Thoracic aorta (tissue), 2 donors: Measurements from ENCODE around the gene MYO3B. TPM values are rescaled to one million over a fixed set of nuclear protein-coding genes. Genes with fewer than 3 reads are reported as not detected.
"Not testable (repeated sequence)": the region's sequence is repeated elsewhere in the genome, so short reads cannot be mapped to it uniquely, and the experiment has no call there.

Experiments
- ATAC-seq: fragments of 150-250 bp; one replicate; pipeline ENCODE4 v1.8.0; 2017; ENCODE audit warnings: low read depth; ENCODE audit not compliant: insufficient number of reproducible peaks, low FRiP score
- DNase-seq: peaks from one replicate; pipeline ENCODE4 v3.0.0-alpha.2; 2020; ENCODE audit warnings: low spot score
- H3K27ac ChIP-seq, 2 donors: fragments of 200-600 bp; sonication (generic); 1 replicate in 1 of 2; 2 replicates in 1 of 2; pipeline ENCODE4 v1.5.1; 2016; ENCODE audit warnings: mild to moderate bottlenecking in 2 of 2, moderate library complexity in 2 of 2
- H3K27me3 ChIP-seq: fragments of 200-600 bp; sonication (generic); replicated peaks from 2 replicates; pipeline ENCODE4 v1.6.0; 2016; ENCODE audit warnings: mild to moderate bottlenecking; ENCODE audit not compliant: insufficient read depth
- H3K36me3 ChIP-seq: fragments of 200-600 bp; sonication (generic); one replicate; pipeline ENCODE4 v1.5.1; 2016
- H3K4me1 ChIP-seq, 2 donors: fragments of 200-600 bp; sonication (generic); 1 replicate in 1 of 2; 2 replicates in 1 of 2; pipeline versions ENCODE4 v1.5.1 to v1.6.0; 2016; ENCODE audit warnings: low read depth in 2 of 2, mild to moderate bottlenecking in 1 of 2; ENCODE audit not compliant: control insufficient read depth in 1 of 2
- H3K4me3 ChIP-seq: fragments of 200-600 bp; sonication (generic); 2 replicates; pipeline ENCODE4 v1.5.1; 2016; ENCODE audit warnings: mild to moderate bottlenecking
- H3K9me3 ChIP-seq: fragments of 200-600 bp; sonication (generic); 2 replicates; pipeline ENCODE4 v1.5.1; 2016
- CTCF ChIP-seq: fragments of 200-600 bp; sonication (generic); IDR thresholded peaks from one replicate; pipeline ENCODE4 v1.5.1; 2019; ENCODE audit warnings: antibody characterized with exemption
- total RNA-seq, 2 donors: library from RNA; depleted of rRNA; stranded (reverse); fragments of >200 nt; gene quantifications; one replicate each; pipeline versions ENCODE4 v1.1.0 to v1.2.3, GENCODE V29; 2016

Gene MYO3B
- total RNA-seq, 2 donors from 2014 or later, result not detected

GRCh38 chr2:170607171-170607570, 429.2 kb downstream of the MYO3B start:
- Histone ChIP-seq H3K27ac (no peak overlapping the region), H3K4me1 (no peaks in the 10 kb centered on the region), H3K27me3 (no peaks in the 10 kb centered on the region), H3K9me3 (no peaks in the 10 kb centered on the region), H3K4me3 (no peak overlapping the region), H3K36me3 (no peaks in the 10 kb centered on the region)
- TF ChIP-seq CTCF, result no peak
- DNase-seq, result no peak
- no peak for ATAC-seq

GRCh38 chr2:170610615-170611014, 432.7 kb downstream of the MYO3B start:
- Histone ChIP-seq H3K27me3 (no peaks in the 10 kb centered on the region), H3K9me3 (no peaks in the 10 kb centered on the region), H3K27ac (no peak overlapping the region), H3K4me1 (no peaks in the 10 kb centered on the region), H3K4me3 (no peak overlapping the region), H3K36me3 (no peaks in the 10 kb centered on the region)
- no peak for TF ChIP-seq CTCF
- DNase-seq (no peak), ATAC-seq (no peak)

- not testable (repeated sequence) for H3K36me3 ChIP-seq, H3K27ac ChIP-seq, H3K9me3 ChIP-seq, H3K27me3 ChIP-seq, ATAC-seq, DNase-seq, H3K4me1 ChIP-seq, H3K4me3 ChIP-seq
Measured at GRCh38 chr2:170618948-170619347, 441.0 kb downstream of the MYO3B start.

GRCh38 chr2:170635094-170635493, 457.1 kb downstream of the MYO3B start:
- H3K9me3 ChIP-seq, ATAC-seq, H3K4me3 ChIP-seq, H3K36me3 ChIP-seq, H3K27ac ChIP-seq, DNase-seq, H3K4me1 ChIP-seq, H3K27me3 ChIP-seq: not testable (repeated sequence)

- Histone ChIP-seq H3K4me1 (no peaks in the 10 kb centered on the region), H3K27ac (no peak overlapping the region), H3K9me3 (no peaks in the 10 kb centered on the region), H3K27me3 (no peaks in the 10 kb centered on the region), H3K36me3 (no peaks in the 10 kb centered on the region), H3K4me3 (no peak overlapping the region)
- DNase-seq (no peak), ATAC-seq (no peak)
- no peak for TF ChIP-seq CTCF
Measured at GRCh38 chr2:170639635-170640034, 461.7 kb downstream of the MYO3B start.

- no peak overlapping the region for H3K27ac ChIP-seq
- ATAC-seq (no peak), DNase-seq (no peak)
- TF ChIP-seq CTCF, result no peak
- no peaks in the 10 kb centered on the region for H3K9me3 ChIP-seq
- H3K4me1 ChIP-seq, result no peaks in the 10 kb centered on the region
- no peaks in the 10 kb centered on the region for H3K36me3 ChIP-seq
- no peaks in the 10 kb centered on the region for H3K27me3 ChIP-seq
- no peak overlapping the region for H3K4me3 ChIP-seq
Measured at GRCh38 chr2:170641961-170642360, 464.0 kb downstream of the MYO3B start.
